GM12872 (cell line): ENCODE data around the gene SNTA1.

Source experiments
- TF ChIP-seq, protein P1 (sequence below): IDR thresholded peaks from 3 replicates; pipeline ENCODE4 v1.5.1; 2011; ENCODE audit warnings: low read depth, mild to moderate bottlenecking, low read length, moderate library complexity; ENCODE audit not compliant: insufficient read depth

SNTA1 gene

DNA sequence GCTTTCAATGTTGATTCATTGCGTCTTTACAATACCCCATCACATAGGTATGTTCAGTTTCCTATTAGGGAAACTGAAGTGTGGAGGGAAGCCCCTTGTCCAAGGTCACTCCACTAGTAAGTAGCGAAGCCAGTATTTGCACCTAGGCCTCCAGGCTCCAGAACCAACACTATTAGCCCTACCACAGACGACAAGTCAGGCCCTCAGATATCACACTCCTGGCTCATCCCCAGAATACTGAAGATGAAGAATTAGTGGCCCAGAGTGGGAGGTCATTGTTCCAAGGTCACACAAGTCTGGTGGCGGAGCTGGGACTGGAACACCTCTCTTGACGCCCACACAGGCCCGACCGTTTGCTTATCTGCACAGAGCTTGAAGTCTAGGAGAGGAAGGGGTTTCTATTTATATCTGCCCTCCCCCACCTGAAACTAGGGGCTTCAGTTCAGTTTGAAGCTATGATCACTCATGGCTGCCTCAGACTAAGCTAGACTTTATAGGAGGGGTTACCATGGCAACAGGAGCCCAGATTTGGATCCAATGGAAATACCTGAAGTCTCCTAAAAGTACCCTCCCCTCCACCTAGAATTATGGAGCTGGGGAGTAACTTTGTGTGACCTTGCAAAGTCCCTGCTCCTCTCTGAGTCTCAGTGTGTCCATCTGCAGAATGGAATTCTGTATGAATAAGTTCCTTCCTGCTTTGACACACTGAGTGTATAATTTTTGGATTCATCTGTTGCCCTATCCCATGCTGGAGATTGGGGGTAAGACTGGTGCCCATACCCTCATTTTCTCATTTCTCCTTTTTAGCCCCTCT, 2.2 kb downstream of the SNTA1 start:
- TF ChIP-seq, protein P1, sequence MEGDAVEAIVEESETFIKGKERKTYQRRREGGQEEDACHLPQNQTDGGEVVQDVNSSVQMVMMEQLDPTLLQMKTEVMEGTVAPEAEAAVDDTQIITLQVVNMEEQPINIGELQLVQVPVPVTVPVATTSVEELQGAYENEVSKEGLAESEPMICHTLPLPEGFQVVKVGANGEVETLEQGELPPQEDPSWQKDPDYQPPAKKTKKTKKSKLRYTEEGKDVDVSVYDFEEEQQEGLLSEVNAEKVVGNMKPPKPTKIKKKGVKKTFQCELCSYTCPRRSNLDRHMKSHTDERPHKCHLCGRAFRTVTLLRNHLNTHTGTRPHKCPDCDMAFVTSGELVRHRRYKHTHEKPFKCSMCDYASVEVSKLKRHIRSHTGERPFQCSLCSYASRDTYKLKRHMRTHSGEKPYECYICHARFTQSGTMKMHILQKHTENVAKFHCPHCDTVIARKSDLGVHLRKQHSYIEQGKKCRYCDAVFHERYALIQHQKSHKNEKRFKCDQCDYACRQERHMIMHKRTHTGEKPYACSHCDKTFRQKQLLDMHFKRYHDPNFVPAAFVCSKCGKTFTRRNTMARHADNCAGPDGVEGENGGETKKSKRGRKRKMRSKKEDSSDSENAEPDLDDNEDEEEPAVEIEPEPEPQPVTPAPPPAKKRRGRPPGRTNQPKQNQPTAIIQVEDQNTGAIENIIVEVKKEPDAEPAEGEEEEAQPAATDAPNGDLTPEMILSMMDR = no peak

DNA sequence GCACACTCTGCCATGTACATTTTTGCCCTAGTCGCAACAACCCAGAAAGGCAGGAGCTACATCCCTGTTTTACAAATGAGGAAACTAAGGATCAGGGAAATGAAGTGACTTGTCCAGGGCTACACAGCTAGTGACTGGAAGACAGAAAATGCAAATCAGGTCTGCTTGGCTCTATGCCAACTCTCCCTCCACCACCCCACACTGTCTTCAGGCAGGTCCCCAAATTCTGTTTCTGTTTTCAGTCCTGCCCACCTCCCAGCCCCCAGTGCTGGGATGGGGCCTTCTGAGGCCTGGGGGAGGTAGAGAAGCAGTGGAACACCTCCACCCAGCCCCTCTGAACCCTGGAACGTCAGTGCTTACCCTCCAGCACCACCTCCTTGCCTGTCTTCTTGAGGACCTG, 5.1 kb downstream of the SNTA1 start:
- TF ChIP-seq, protein P1 = no peak

DNA sequence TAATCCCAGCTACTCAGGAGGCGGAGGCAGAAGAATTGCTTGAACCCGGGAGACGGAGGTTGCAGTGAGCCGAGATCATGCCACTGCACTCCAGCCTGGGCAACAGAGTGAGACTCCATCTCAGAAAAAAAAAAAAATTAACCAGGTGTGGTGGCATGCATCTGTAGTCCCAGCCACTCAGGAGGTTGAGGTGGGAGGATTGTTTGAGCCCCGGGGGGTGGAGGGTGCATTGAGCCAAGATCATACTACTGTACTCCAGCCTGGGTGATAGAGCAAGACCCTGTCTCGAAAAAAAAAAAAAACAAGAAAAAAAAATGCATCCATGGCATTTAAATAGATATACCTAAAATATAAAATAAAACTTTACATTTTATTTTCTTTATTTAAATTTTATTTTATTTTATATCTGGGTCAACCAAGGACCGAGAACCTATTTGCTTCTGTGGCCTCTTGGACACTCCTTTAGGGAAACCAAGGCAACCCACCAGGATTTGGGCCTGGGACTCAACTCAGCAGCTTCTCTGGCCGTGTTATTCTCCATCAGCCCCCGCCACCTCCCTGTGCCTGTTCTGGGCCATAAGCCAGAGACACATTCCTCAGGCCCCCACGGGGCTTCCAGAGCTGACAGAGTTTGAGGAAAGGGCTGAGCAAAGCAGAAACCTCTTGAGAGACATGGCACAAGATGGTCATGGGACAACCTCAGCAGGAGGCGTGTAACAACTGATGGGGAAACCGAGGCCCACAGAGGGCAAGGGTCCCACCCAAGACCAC, 6.2 kb downstream of the SNTA1 start:
- TF ChIP-seq, protein P1 = no peak

DNA sequence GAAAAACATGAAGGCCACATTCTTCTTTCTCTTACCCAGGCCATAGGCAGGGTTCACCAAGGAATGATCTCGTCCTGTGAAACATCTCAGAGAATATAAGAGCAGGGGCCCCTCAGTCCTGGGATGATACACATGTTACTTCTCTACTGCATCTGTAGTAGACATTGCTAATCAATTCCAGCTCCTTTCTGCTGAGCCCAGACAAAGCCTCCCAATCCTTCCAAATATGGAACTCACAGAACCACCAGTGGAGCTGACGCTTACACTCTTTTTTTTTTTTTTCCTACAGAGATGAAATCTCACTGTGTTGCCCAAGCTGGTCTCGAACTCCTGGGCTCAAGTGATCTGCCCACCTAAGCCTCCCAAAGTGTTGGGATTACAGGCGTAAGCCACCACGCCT, 9.1 kb downstream of the SNTA1 start:
- TF ChIP-seq, protein P1 = no peak

DNA sequence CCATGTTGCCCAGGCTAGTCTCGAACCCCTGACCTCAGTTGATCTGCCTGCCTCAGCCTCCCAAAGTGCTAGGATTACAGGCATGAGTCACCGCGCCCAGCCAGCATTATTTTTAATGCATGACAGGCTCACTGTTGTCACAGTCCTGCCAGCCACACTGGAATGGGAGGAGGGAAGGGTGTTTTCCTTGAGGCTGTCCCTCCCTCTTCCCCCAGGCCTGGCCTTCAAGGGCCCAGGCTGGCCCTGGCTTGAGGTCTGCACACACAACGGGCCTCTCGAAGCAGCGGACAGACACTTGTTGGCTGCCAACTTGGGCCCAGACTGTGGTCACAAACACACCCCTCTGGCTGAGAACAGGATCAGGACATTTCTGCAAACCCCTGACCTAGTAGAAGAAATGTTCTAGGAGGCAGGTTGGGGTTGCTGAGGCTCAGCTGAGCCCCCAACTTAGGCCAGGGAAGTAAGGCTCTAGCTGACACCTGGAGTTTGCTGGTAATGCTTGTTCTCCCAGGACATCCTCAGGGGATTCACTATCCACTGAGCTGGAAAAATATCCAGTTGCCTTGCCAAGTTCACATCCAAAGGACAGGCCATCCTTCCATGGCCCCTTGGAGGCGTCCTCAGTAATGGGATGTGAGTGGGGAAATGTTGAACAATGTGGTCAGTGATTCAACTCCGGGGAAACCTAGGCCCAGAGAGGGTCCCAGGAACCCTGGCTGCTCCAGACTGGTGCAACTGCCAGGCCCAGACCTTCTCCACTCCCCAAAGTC, 9.9 kb downstream of the SNTA1 start:
- TF ChIP-seq, protein P1 = no peak

DNA sequence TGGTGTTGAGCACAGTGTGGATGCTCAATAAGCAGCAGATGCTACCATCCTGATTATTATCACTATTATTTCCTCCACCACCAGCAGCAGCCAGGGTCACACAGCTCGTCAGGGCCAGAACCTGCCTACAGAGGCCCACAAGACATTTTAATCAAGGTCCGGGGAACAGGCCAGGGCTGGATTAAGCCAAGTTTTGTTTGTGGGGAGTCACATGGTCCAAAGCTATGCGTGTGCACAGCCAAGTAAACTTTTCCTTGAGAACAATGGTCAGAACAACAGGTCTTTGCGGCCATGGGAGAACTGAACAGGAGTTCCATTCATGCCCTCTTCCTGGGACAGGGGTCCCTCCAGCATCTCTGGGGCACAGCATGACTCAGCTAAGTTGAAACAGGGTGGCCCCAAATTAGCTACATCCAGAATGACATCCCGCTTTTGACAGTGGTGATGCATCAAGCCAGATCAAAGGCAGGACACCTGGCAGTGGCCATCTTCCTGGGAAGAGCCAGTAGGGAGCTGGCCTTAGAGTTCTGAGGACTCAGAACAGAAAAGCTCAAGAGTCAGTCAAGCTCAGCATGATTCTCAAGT, 11.7 kb downstream of the SNTA1 start:
- TF ChIP-seq, protein P1 = no peak
